Measurements from ENCODE around the gene CACNA1C. TPM values are rescaled to one million over a fixed set of nuclear protein-coding genes. Genes with fewer than 3 reads are reported as not detected.

Gene CACNA1C
- total RNA-seq, 4 donors from 2014 or later, result 3.8 to 13.6 (median 5.7) TPM

- no peak for ATAC-seq (ENCODE audit: low FRiP score)
- TF ChIP-seq, protein P1, sequence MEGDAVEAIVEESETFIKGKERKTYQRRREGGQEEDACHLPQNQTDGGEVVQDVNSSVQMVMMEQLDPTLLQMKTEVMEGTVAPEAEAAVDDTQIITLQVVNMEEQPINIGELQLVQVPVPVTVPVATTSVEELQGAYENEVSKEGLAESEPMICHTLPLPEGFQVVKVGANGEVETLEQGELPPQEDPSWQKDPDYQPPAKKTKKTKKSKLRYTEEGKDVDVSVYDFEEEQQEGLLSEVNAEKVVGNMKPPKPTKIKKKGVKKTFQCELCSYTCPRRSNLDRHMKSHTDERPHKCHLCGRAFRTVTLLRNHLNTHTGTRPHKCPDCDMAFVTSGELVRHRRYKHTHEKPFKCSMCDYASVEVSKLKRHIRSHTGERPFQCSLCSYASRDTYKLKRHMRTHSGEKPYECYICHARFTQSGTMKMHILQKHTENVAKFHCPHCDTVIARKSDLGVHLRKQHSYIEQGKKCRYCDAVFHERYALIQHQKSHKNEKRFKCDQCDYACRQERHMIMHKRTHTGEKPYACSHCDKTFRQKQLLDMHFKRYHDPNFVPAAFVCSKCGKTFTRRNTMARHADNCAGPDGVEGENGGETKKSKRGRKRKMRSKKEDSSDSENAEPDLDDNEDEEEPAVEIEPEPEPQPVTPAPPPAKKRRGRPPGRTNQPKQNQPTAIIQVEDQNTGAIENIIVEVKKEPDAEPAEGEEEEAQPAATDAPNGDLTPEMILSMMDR (IDR thresholded peaks at IDR 0.05), result no peak
These were observed 219.2 kb downstream of the CACNA1C start for GRCh38 chr12:2271961-2272360.

DNA sequence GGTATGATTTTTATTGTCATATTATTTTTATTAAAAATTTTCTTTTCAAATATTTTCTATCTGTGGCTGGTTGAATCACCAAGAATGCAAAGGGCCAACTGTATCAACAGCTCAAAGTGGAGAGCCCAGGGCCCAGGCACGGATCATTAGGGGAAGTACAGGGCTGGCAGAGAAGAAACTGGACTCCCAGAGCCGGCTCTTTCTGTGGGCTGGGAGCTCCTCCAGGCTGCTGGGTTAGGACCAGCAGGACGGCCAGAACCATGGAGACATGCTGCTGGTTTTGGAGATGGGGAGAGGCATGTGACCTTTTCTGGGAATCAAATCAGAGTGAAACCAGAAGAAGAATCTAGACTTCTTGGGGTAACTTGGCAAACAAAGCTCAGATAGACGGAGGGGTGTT, 220.5 kb downstream of the CACNA1C start:
- no peak for ATAC-seq (ENCODE audit: low FRiP score)
- DNase-seq (ENCODE audit: low spot score), result no peak
- TF ChIP-seq, protein P1 (IDR thresholded peaks at IDR 0.05), result no peak

More at GRCh38 chr12:2271961-2272360, 219.2 kb downstream of the CACNA1C start:
- no peak for DNase-seq (ENCODE audit: low spot score)

- TF ChIP-seq, protein P1 (IDR thresholded peaks at IDR 0.05), result no peak
- DNase-seq (ENCODE audit: low spot score), result no peak
- ATAC-seq (ENCODE audit: low FRiP score), result no peak
These were observed 221.0 kb downstream of the CACNA1C start for GRCh38 chr12:2273751-2274150.

GRCh38 chr12:2274733-2275132, 221.9 kb downstream of the CACNA1C start:
- DNase-seq (ENCODE audit: low spot score), result no peak
- no peak for ATAC-seq (ENCODE audit: low FRiP score)

GRCh38 chr12:2276288-2277033, 223.7 kb downstream of the CACNA1C start:
- TF ChIP-seq, protein P1 (IDR thresholded peaks at IDR 0.05), result no peak
- ATAC-seq (ENCODE audit: low FRiP score) (no peak), DNase-seq (ENCODE audit: low spot score) (no peak)

More at GRCh38 chr12:2274733-2275132, 221.9 kb downstream of the CACNA1C start:
- TF ChIP-seq, protein P1 (IDR thresholded peaks at IDR 0.05), result no peak

- TF ChIP-seq, protein P1 (IDR thresholded peaks at IDR 0.05), result no peak
- ATAC-seq (ENCODE audit: low FRiP score) (no peak), DNase-seq (ENCODE audit: low spot score) (no peak)
These were observed 224.8 kb downstream of the CACNA1C start for GRCh38 chr12:2277492-2278155.
